Subcutaneous abdominal adipose tissue (tissue), 5 donors: ENCODE results near the gene FARS2.

Experiments used
- H3K27ac ChIP-seq: one replicate; pipeline ENCODE4 v1.7.0; 2013; ENCODE audit warnings: low read depth, mild to moderate bottlenecking, inconsistent platforms, low read length, moderate library complexity
- H3K27me3 ChIP-seq, 5 donors: one replicate each; pipeline ENCODE4 v1.7.0; 2013; ENCODE audit warnings: low read length in 5 of 5, inconsistent platforms in 1 of 5; ENCODE audit not compliant: control insufficient read depth in 5 of 5, insufficient read depth in 4 of 5
- H3K36me3 ChIP-seq, 5 donors: one replicate each; pipeline ENCODE4 v1.7.0; 2013; ENCODE audit warnings: low read length in 5 of 5; ENCODE audit not compliant: control insufficient read depth in 5 of 5, insufficient read depth in 5 of 5
- H3K4me1 ChIP-seq, 5 donors: one replicate each; pipeline ENCODE4 v1.7.0; 2013; ENCODE audit warnings: low read length in 5 of 5, mild to moderate bottlenecking in 3 of 5, moderate library complexity in 1 of 5; ENCODE audit not compliant: control insufficient read depth in 5 of 5, insufficient read depth in 5 of 5
- H3K4me3 ChIP-seq, 5 donors: one replicate each; pipeline ENCODE4 v1.7.0; 2013; ENCODE audit warnings: low read length in 5 of 5, low read depth in 1 of 5
- H3K9ac ChIP-seq, 5 donors: one replicate each; pipeline ENCODE4 v1.7.0; 2013; ENCODE audit warnings: low read length in 5 of 5, mild to moderate bottlenecking in 4 of 5, moderate library complexity in 3 of 5
- H3K9me3 ChIP-seq, 5 donors: one replicate each; pipeline ENCODE4 v1.7.0; 2013; ENCODE audit warnings: low read length in 5 of 5; ENCODE audit not compliant: control insufficient read depth in 5 of 5
- donor health status: healthy.
- donor health status: healthy.
- donor health status: healthy.
- donor health status: healthy.
- donor health status: healthy.

Gene FARS2

GRCh38 chr6:5776706-5777390 lies 515.5 kb downstream of the FARS2 start:
- Histone ChIP-seq H3K27me3 (no peaks in the 10 kb centered on the region), H3K36me3 (peaks cover 0 to 13% (median 7%) of the 10 kb centered on the region in 5 donors), H3K4me1 (peaks cover 0 to 6% (median 4%) of the 10 kb centered on the region in 5 donors), H3K4me3 (no peak overlapping the region), H3K9ac (no peak overlapping the region), H3K27ac (no peak overlapping the region), H3K9me3 (no peaks in the 10 kb centered on the region)

- peaks cover 0 to 5% (median 4%) of the 10 kb centered on the region in 5 donors for H3K36me3 ChIP-seq
- no peak overlapping the region for H3K9ac ChIP-seq
- H3K27me3 ChIP-seq = no peaks in the 10 kb centered on the region
- H3K9me3 ChIP-seq = no peaks in the 10 kb centered on the region
- H3K27ac ChIP-seq = no peak overlapping the region
- H3K4me1 ChIP-seq = peaks cover 0 to 6% (median 4%) of the 10 kb centered on the region in 5 donors
- no peak overlapping the region for H3K4me3 ChIP-seq
Measured at GRCh38 chr6:5778317-5778857, 517.1 kb downstream of the FARS2 start.

GRCh38 chr6:5778906-5779305 lies 517.6 kb downstream of the FARS2 start:
- no peak overlapping the region for H3K27ac ChIP-seq
- no peak overlapping the region for H3K4me3 ChIP-seq
- peaks cover 0 to 6% (median 4%) of the 10 kb centered on the region in 5 donors for H3K4me1 ChIP-seq
- peaks cover 0 to 5% (median 4%) of the 10 kb centered on the region in 5 donors for H3K36me3 ChIP-seq
- H3K9me3 ChIP-seq = no peaks in the 10 kb centered on the region
- H3K27me3 ChIP-seq = no peaks in the 10 kb centered on the region
- no peak overlapping the region for H3K9ac ChIP-seq

- Histone ChIP-seq H3K27me3 (no peaks in the 10 kb centered on the region), H3K4me1 (peaks cover 0 to 6% (median 4%) of the 10 kb centered on the region in 5 donors), H3K9me3 (no peaks in the 10 kb centered on the region), H3K27ac (no peak overlapping the region), H3K9ac (no peak overlapping the region), H3K4me3 (no peak overlapping the region), H3K36me3 (no peaks in the 10 kb centered on the region)
Measured at GRCh38 chr6:5781019-5781418, 519.7 kb downstream of the FARS2 start.

GRCh38 chr6:5781966-5782556 lies 520.7 kb downstream of the FARS2 start:
- no peaks in the 10 kb centered on the region for H3K9me3 ChIP-seq
- H3K4me1 ChIP-seq = peaks cover 0 to 6% (median 4%) of the 10 kb centered on the region in 5 donors
- H3K27me3 ChIP-seq = peaks cover 0 to 2% (median 0%) of the 10 kb centered on the region in 5 donors
- H3K36me3 ChIP-seq = no peaks in the 10 kb centered on the region
- H3K4me3 ChIP-seq = no peak overlapping the region
- no peak overlapping the region for H3K9ac ChIP-seq
- no peak overlapping the region for H3K27ac ChIP-seq

- no peak overlapping the region for H3K27ac ChIP-seq
- H3K9me3 ChIP-seq = no peaks in the 10 kb centered on the region
- no peak overlapping the region for H3K4me3 ChIP-seq
- peaks cover 0 to 6% (median 4%) of the 10 kb centered on the region in 5 donors for H3K4me1 ChIP-seq
- no peak overlapping the region for H3K9ac ChIP-seq
- H3K27me3 ChIP-seq = peaks cover 0 to 2% (median 0%) of the 10 kb centered on the region in 5 donors
- no peaks in the 10 kb centered on the region for H3K36me3 ChIP-seq
Measured at GRCh38 chr6:5782783-5783547, 521.7 kb downstream of the FARS2 start.

GRCh38 chr6:5783584-5784089 lies 522.3 kb downstream of the FARS2 start:
- Histone ChIP-seq H3K9ac (no peak overlapping the region), H3K27ac (no peak overlapping the region), H3K27me3 (peaks cover 0 to 2% (median 0%) of the 10 kb centered on the region in 5 donors), H3K36me3 (no peaks in the 10 kb centered on the region), H3K4me3 (no peak overlapping the region), H3K4me1 (peaks cover 0 to 6% (median 4%) of the 10 kb centered on the region in 5 donors), H3K9me3 (no peaks in the 10 kb centered on the region)

GRCh38 chr6:5785249-5785648 lies 523.9 kb downstream of the FARS2 start:
- peaks cover 0 to 6% (median 4%) of the 10 kb centered on the region in 5 donors for H3K4me1 ChIP-seq

GRCh38 chr6:5786321-5786968 lies 525.1 kb downstream of the FARS2 start:
- no peak overlapping the region for H3K27ac ChIP-seq
- H3K9ac ChIP-seq = no peak overlapping the region
- H3K4me1 ChIP-seq = no peaks in the 10 kb centered on the region
- no peaks in the 10 kb centered on the region for H3K9me3 ChIP-seq
- H3K27me3 ChIP-seq = peaks cover 0 to 2% (median 0%) of the 10 kb centered on the region in 5 donors
- no peak overlapping the region for H3K4me3 ChIP-seq
- no peaks in the 10 kb centered on the region for H3K36me3 ChIP-seq

More at GRCh38 chr6:5785249-5785648, 523.9 kb downstream of the FARS2 start:
- Histone ChIP-seq H3K27ac (no peak overlapping the region), H3K9ac (no peak overlapping the region), H3K27me3 (peaks cover 0 to 2% (median 0%) of the 10 kb centered on the region in 5 donors), H3K36me3 (no peaks in the 10 kb centered on the region), H3K9me3 (no peaks in the 10 kb centered on the region), H3K4me3 (no peak overlapping the region)
